Measurements from ENCODE around the gene TRIM38. TPM values are rescaled to one million over a fixed set of nuclear protein-coding genes. Genes with fewer than 3 reads are reported as not detected.
"Not testable (repeated sequence)": the region's sequence is repeated elsewhere in the genome, so short reads cannot be mapped to it uniquely, and the experiment has no call there.

TRIM38 gene
- total RNA-seq, 1 experiment from 2014 or later: 4.4 TPM

- H3K27me3 ChIP-seq (ENCODE audit: control insufficient read depth, insufficient read depth, low read length): peaks cover 3% of the 10 kb centered on the region; the same call in 1 of the 2 replicates
- POLR2A ChIA-PET: no interaction called here
- CTCF ChIA-PET: no interaction called here
- in situ Hi-C loops (cut with HindIII; ENCODE audit: low pct_unique_long_range_greater_than_20kb, low sequenced_read_pairs) (no loop called here), intact Hi-C loops (cut with micrococcal nuclease; ENCODE audit: unreplicated experiment) (no loop called here)
- TF ChIP-seq CTCF (IDR thresholded peaks at IDR 0.05) (no peak), POLR2AphosphoS5 (IDR thresholded peaks at IDR 0.05; ENCODE audit: low read depth, low read length) (no peak), TCF7L2 (IDR thresholded peaks at IDR 0.05; ENCODE audit: low read depth, low read length) (no peak), REST (IDR thresholded peaks at IDR 0.05; ENCODE audit: insufficient read depth in 1 of 2, low read depth in 2 of 2, low read length in 1 of 2) (no peak), SIN3A (IDR thresholded peaks at IDR 0.05; ENCODE audit: borderline replicate concordance, insufficient read depth, low read depth, low read length) (no peak)
- no peaks in the 10 kb centered on the region for H3K9me3 ChIP-seq (ENCODE audit: control insufficient read depth, insufficient read depth, low read depth, low read length)
- BruUV-seq (replicated peaks): no TSS peak
- no peak overlapping the region for H3K27ac ChIP-seq (ENCODE audit: low read length)
- no peak overlapping the region for H3K4me3 ChIP-seq (ENCODE audit: low read depth in 2 of 2, low read length in 2 of 2)
- DNase-seq (ENCODE audit: low read depth, low spot score): no peak
- no peak for ATAC-seq
- no peaks in the 10 kb centered on the region for H3K4me1 ChIP-seq (ENCODE audit: control insufficient read depth, insufficient read depth, low read length)
- no peaks in the 10 kb centered on the region for H3K36me3 ChIP-seq (ENCODE audit: control insufficient read depth, insufficient read depth, low read length)
Measured at GRCh38 chr6:25944688-25945574, 17.7 kb upstream of the TRIM38 start.

- POLR2A ChIA-PET; H3K27ac ChIP-seq (ENCODE audit: low read length); ATAC-seq; H3K9me3 ChIP-seq (ENCODE audit: control insufficient read depth, insufficient read depth, low read depth, low read length); H3K4me3 ChIP-seq (ENCODE audit: low read depth in 2 of 2, low read length in 2 of 2); in situ Hi-C loops (cut with HindIII; ENCODE audit: low pct_unique_long_range_greater_than_20kb, low sequenced_read_pairs); CTCF ChIA-PET; H3K36me3 ChIP-seq (ENCODE audit: control insufficient read depth, insufficient read depth, low read length); H3K4me1 ChIP-seq (ENCODE audit: control insufficient read depth, insufficient read depth, low read length); DNase-seq (ENCODE audit: low read depth, low spot score); H3K27me3 ChIP-seq (ENCODE audit: control insufficient read depth, insufficient read depth, low read length); BruUV-seq (replicated peaks): not testable (repeated sequence)
- intact Hi-C loops (cut with micrococcal nuclease; ENCODE audit: unreplicated experiment): loop anchor here (2.0 kb wide), 2 partner anchors 157 to 227 kb away; no protein-coding TSS in a partner anchor
Measured at GRCh38 chr6:25945738-25946137, 16.9 kb upstream of the TRIM38 start.

GRCh38 chr6:25946631-25947030 is 16.0 kb upstream of the TRIM38 start:
- POLR2A ChIA-PET: no interaction called here
- DNase-seq (ENCODE audit: low read depth, low spot score) (no peak), ATAC-seq (no peak)
- CTCF ChIA-PET: no interaction called here
- H3K36me3 ChIP-seq (ENCODE audit: control insufficient read depth, insufficient read depth, low read length): no peaks in the 10 kb centered on the region
- no peak overlapping the region for H3K4me3 ChIP-seq (ENCODE audit: low read depth in 2 of 2, low read length in 2 of 2)
- peaks cover 3% of the 10 kb centered on the region; the same call in 1 of the 2 replicates for H3K27me3 ChIP-seq (ENCODE audit: control insufficient read depth, insufficient read depth, low read length)
- H3K9me3 ChIP-seq (ENCODE audit: control insufficient read depth, insufficient read depth, low read depth, low read length): no peaks in the 10 kb centered on the region
- intact Hi-C loops (cut with micrococcal nuclease; ENCODE audit: unreplicated experiment): loop anchor here (2.0 kb wide), 2 partner anchors 158 to 228 kb away; no protein-coding TSS in a partner anchor
- no peak overlapping the region for H3K27ac ChIP-seq (ENCODE audit: low read length)
- H3K4me1 ChIP-seq (ENCODE audit: control insufficient read depth, insufficient read depth, low read length): no peaks in the 10 kb centered on the region
- in situ Hi-C loops (cut with HindIII; ENCODE audit: low pct_unique_long_range_greater_than_20kb, low sequenced_read_pairs): no loop called here
- TF ChIP-seq TCF7L2 (IDR thresholded peaks at IDR 0.05; ENCODE audit: low read depth, low read length) (no peak), CTCF (IDR thresholded peaks at IDR 0.05) (no peak), SIN3A (IDR thresholded peaks at IDR 0.05; ENCODE audit: borderline replicate concordance, insufficient read depth, low read depth, low read length) (no peak), REST (IDR thresholded peaks at IDR 0.05; ENCODE audit: insufficient read depth in 1 of 2, low read depth in 2 of 2, low read length in 1 of 2) (no peak), POLR2AphosphoS5 (IDR thresholded peaks at IDR 0.05; ENCODE audit: low read depth, low read length) (no peak)
- BruUV-seq (replicated peaks): no TSS peak

Data from Panc1 (cell line).